Right lung (tissue), 5 donors: Measurements from ENCODE around the gene POU5F1. TPM values are rescaled to one million over a fixed set of nuclear protein-coding genes. Genes with fewer than 3 reads are reported as not detected.

Experiments
- DNase-seq, 2 donors: peaks; one replicate each; pipeline ENCODE4 v3.0.0-alpha.2; 2013
- polyA plus RNA-seq, 5 donors: library from polyadenylated mRNA; unstranded; fragments of 120-200 nt; gene quantifications; one replicate each; pipeline versions ENCODE4 v1.2.1 to v1.2.3, GENCODE V29; 2013; ENCODE audit warnings: inconsistent platforms in 1 of 5, low replicate concordance in 1 of 5; ENCODE audit not compliant: insufficient read length in 5 of 5, insufficient read depth in 1 of 5

POU5F1 gene
- polyA plus RNA-seq, 5 donors: 0.65 to 1.00 (median 0.90) TPM

- no peak for DNase-seq
Observed at GRCh38 chr6:31116661-31117385, 53.7 kb downstream of the POU5F1 start.

GRCh38 chr6:31115941-31116560, 54.4 kb downstream of the POU5F1 start:
- no peak for DNase-seq

- DNase-seq: no peak
Observed at GRCh38 chr6:31114970-31115849, 55.3 kb downstream of the POU5F1 start.

- DNase-seq: no peak
Observed at GRCh38 chr6:31114541-31114878, 56.0 kb downstream of the POU5F1 start, which contains the start of gene PSORS1C1. PSORS1C1 (plus strand) TSS chr6:31114800; CDS start chr6:31129633, 14,833 bp downstream.

Other genes starting within 250 kb of the POU5F1 start
- gene SFTA2, start 238.5 kb downstream of the POU5F1 start, polyA plus RNA-seq: 10 to 100 TPM in 4 of 5 donors, 1 to 10 TPM in 1; 8.8 to 20.5 (median 17.3) TPM
- gene MUCL3, start 229.7 kb downstream of the POU5F1 start, polyA plus RNA-seq: under 1 TPM; 0.09 to 0.22 (median 0.10) TPM
- gene MUC21, start 187.0 kb downstream of the POU5F1 start, polyA plus RNA-seq: under 1 TPM in 2 of 5 donors, not detected in 3; 0.05 to 0.07 TPM
- not detected for gene MUC22, start 160.2 kb downstream of the POU5F1 start, polyA plus RNA-seq
- gene C6orf15, start 58.1 kb downstream of the POU5F1 start, polyA plus RNA-seq: not detected
- 1 to 10 TPM in 1 of 5 donors, under 1 TPM in 4; 0.09 to 1.1 (median 0.54) TPM for gene PSORS1C1, start 55.9 kb downstream of the POU5F1 start, polyA plus RNA-seq
- gene CDSN, start 50.2 kb downstream of the POU5F1 start, polyA plus RNA-seq: under 1 TPM in 1 of 5 donors, not detected in 4; 0.09 TPM
- under 1 TPM in 1 of 5 donors, not detected in 4; 0.16 TPM for gene PSORS1C2, start 31.6 kb downstream of the POU5F1 start, polyA plus RNA-seq
- gene CCHCR1, start 12.9 kb downstream of the POU5F1 start, polyA plus RNA-seq: 10 to 100 TPM; 31.0 to 37.9 (median 31.8) TPM
- 10 to 100 TPM; 16.1 to 25.3 (median 20.2) TPM for gene TCF19, start 12.1 kb downstream of the POU5F1 start, polyA plus RNA-seq
- gene HLA-C, start 101.4 kb upstream of the POU5F1 start, polyA plus RNA-seq: 100 to 1,000 TPM; 111 to 340 (median 134) TPM
- gene HLA-B, start 186.5 kb upstream of the POU5F1 start, polyA plus RNA-seq: 100 to 1,000 TPM; 302 to 419 (median 365) TPM
- gene MICA, start 232.9 kb upstream of the POU5F1 start, polyA plus RNA-seq: 10 to 100 TPM; 12.8 to 16.5 (median 15.5) TPM